CD4-positive, alpha-beta T cell treated with Interleukin-21 for 1 hour (primary cell): ENCODE measurements around the gene ROR2.

Experiments used
- DNase-seq: peaks from one replicate; pipeline ENCODE4 v3.0.0-alpha.2; 2020

ROR2 gene

DNA sequence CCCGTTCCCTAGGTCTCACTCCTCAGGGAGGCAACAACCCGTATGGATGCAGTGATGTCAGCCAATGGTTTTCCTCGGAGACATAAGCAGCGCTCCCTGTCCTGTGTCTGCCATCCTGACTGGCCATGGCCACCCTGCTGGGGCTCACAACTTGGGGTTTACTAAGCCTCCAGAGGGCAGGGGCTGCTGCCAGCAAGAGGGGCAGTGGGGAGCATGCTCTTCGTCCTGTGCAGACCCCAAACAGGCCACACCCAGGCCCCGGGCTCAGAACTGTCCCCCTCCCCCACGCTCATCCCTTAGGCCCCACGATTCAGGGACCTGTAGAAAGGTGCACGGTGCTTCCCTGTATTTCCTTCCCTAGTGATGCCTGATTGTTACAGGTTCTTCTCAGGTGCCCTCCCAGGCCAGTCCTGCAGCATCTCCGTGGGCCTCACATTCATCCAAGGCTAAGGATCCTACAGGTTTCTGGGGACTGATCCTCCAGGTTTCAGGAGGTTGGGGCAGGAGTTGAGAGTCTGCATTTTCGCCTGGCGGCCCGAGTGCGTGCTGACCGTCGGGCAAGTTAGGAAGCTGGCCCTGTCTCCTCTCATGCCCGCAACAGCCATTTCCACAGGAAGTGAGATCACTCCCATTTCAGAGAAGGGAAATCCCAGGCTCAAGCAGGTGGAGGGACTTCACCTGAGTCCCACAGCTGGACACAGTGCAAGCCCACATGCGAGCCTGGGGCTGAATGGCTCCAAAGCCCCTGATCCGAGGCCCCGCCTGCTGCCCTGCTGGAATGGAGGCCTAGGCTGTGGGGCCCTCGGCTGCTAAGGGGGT is 217.6 kb downstream of the ROR2 start:
- DNase-seq: no peak

DNA sequence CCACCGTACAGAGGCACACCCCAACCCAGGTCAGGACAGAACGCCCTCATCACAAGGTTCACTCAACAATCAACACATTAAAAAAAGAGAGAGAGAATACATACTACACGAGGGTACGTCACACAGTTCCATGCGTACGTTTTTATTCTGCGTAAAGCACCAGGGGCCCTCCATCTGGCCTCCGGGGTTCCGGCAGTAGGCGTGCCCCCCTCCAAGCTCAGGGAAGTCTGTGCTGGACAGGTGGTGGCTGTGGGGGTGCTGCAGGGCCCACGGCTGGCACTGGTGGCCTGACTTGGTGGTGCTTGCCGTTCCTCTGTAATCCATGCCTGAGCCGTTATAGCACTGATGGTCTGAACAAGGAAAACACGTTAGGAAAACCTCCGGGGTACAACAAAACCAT is 219.2 kb downstream of the ROR2 start:
- DNase-seq: no peak

DNA sequence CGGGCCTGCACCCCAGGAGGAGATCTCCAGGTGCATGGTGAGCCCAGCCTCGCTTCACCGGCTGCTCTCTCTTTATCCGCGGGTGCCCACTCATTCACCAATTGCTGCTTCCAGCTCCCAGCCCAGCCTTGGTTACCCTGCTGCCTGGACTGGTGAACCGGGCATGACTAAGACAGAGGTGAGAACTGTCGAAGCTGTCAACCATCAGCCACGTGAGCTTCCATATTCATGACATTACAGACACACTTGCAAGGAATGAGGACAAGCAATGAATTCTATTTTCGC is 220.5 kb downstream of the ROR2 start:
- no peak for DNase-seq

DNA sequence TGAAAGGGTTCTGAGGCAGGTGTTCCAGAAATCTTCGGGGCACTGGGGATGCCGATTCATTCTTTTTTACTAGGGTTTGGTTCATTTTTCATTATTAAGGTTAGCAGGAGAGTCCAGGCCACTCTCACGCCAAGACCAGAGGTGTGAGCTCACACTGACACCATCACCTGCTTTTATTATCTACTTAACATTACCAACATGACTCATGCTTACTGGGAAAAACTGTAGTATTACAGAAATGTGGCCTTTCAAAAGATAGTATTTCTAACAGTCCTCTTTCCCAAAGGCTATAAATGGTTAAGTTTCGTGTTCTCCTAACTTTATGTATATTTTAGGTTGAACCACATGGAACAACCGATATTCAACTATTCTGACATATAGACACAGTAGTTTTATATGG is 222.1 kb downstream of the ROR2 start:
- no peak for DNase-seq

DNA sequence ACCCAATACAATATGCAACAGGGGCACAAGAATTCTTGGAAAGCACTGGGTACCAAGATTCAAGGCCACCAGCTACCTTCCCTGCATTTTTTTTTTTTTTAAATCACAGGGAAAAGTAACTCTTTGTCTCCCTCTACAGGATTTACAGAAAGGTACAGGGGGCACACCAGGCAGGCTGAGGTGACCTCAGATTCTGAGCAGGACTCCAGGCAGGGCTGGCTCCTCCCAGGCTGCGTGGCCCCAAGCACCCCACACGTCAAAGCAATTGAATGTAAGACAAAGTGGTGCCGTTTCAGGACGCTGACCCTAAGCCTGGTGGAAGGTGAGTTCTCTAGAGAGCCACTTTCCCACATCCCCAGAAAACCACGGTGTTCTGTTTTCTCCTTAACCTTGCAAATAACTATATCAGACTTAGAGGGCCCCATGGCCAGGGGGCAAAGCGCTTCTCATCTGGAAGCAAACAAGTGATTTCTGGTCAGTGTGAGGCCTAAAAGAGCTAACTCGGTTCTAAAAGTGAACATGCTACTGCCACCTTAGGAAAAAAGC is 222.6 kb downstream of the ROR2 start:
- DNase-seq: peak; percentile 43

DNA sequence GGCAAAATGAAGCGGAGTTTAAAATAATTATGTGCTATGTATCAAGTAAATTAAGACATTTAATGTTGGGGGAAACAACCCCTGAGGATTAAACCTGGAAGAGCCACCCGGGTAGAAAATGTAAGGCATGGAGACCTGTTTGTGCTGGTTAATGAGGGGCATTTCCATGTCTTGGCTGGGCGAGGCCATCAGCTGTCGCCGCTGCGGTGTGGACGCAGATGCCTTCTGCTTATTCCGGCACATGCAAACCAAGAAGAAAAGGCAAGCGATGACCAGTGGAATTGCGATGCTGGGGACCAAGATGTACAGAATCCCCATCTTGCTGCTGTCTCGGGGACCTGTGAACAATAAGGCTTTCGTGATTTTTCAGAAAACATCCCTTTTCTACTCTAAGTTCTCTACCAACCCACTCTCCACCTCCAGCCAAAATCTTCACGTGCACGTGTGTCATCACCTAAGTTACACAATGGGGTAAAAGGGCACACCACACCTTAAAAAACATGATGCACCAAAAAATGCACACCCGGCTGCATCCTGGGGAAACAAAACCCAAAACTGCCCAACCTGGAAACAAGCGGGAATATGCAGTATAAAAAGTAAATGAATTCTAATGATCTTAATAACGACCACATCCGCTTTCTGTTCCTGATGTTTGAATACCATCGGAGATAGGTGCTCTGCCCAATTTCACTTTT is 223.5 kb downstream of the ROR2 start:
- DNase-seq: no peak

DNA sequence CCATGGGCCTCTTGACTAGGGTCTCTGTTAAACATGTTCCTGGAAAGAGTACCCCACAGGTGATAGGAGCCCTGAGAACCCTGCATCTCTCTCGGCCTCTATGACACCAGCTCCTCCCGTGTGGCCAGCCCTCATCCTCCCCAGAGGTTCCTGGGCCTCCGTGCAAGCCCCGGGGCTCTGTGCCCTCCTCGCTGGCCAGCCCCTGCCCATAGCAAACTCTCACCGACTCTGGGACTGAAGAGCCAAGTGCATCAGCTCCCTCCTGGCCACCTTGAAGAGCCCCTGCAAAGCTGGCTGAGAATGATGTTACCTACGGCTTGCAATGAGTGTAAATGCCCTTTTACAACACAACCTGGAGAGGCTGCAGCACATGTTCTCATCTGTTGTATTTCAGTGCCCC is 224.4 kb downstream of the ROR2 start:
- DNase-seq: no peak

DNA sequence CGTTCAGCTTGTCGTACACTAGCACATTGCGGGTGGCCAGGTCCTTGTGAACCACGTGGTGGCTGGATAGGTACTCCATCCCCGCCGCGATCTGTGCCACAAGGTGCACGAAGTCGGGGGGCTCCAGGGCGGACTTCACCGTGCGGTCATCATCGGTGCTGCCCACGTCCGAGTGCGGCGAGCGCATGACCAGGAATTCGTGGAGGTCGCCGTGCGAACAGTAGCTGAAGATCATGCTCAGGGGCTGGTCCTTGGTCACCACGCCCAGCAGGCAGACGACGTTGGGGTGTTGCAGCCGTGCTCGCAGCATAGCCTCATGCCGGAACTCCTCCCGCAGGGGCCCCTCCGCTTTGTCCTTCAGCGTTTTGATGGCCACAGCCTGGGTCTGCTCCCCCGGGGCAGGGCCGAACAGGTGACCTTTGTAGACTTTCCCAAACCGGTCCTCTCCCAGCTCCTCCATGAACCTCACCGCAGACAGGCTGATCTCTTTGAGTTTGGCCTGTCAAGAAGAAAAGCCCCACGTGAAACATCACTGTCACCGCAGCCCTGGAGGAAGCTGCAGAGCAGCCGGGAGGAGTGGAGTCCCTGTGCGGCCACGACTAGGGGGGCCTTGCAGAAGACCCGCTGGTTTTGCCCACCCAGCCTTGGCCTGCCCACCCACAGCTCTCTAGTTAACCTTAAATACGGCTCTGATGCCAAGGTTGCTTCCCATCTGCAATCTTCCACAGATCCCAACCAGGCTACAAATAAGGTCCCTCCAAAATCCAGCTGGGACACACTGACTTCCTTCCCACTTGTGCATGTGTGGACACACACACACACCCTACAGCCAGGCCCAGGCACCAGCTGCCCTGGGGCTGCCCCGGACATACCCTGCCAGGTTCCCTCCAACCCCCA is 225.2 kb downstream of the ROR2 start:
- no peak for DNase-seq

DNA sequence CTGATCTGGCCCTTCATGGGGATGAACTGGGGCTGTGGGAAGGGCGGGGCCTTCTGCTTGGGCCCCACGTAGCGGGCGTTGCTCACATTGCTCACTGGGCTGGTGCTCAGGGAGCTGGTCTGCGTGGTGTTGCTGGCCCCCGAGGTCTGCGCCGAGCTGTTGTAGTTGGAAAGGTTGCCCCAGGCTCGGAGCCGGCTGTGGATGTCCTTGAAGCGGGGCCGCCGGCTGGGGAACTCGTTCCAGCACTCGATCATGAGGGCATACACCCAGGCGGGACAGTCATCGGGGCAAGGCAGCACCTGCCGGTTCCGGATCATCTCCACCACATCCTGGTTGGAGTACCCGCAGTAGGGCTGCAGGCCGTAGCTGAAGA is 226.0 kb downstream of the ROR2 start:
- DNase-seq: no peak

DNA sequence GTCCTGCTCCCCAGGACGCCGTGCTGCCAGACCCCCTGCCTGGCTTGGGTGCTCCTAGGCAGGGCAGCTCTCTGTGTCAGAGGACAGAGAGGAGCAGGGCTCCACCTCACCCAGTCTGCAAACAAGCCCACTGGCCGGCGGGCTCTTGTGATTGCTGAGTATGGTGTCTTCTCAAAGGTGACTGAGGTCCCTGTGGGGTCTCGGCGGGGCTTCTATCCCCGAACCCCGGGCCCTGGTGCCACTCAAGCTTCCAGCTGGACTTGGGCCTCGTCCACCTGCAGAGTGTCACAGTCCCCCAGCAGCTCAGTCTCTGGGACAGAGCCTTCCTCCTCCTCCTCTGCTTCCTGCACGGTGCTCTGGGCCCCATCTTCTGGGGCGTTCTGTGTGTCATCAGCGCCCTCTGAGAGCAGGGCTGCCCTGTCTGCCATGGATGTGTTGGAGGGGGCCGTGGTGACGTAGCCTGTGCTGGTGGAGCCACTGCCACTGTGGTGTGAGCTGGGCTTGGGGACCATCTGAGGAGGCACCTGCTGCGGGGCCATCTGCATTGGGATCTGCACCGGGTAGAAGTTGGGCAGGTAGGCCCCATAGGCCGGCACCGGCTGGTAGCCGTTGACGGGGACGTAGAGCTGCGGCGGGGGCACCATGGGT is 226.5 kb downstream of the ROR2 start:
- no peak for DNase-seq

DNA sequence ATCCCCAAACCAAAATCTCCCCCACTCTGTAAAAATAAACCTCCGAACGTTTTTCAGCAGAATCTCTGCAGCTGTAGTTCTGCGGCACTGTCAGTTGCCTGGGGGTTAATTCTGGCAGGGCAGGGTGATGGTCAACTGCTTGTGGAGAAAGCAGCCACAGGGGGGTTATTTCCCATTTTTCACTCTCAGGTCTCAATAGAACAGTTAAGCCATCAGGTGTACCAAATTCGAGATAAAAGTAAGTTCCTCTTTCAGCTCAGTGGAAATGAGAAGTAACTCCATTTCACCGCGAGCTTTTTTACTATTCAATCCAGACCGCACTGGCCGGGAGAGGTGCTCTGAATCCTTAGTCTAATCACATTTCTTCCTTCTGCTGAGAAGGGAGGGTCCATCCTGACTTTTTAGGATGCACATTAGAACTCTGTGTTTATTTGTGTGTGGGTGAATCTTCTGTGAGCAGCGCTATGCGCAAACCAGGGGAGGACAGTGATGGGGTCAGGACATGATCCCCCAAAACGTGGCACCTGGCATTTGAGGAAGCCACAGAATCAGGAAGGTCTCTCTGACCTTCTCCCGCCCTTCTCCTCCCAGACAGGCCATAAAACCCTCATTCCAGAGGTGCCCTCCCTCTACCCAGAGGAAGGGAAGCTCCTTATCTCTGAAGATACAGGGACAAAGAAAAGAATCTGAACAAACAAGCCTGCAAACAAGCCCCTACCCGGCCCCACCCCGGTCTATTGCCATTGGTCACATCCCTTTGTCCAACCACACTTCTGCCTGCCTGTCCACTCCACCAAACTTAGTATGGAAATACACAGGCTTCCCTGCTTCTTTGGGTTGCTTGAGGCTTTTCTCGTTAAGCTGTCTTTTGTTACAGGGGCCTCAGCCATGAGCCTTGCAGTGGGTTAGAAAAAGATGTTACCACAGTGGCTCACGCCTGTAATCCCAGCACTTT is 229.0 kb downstream of the ROR2 start:
- DNase-seq: no peak

DNA sequence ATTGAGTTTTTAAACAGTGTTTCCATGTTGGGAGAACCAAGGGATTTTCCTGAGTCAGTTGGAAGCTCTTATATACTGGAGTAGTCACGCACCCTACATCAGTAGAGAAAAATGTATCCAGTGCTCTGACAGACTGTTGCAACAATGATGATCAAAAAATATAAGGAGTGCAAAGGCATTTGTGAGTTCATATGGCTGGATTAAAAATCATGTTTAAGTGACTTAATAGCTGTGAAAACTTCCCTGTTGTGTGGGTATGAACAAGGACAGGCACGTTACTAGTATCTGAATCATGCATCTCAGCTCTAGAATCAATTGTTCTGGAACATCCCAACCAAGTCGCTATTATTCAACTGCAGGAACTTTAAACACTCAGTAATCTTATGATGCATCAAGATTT is 229.7 kb downstream of the ROR2 start:
- no peak for DNase-seq

DNA sequence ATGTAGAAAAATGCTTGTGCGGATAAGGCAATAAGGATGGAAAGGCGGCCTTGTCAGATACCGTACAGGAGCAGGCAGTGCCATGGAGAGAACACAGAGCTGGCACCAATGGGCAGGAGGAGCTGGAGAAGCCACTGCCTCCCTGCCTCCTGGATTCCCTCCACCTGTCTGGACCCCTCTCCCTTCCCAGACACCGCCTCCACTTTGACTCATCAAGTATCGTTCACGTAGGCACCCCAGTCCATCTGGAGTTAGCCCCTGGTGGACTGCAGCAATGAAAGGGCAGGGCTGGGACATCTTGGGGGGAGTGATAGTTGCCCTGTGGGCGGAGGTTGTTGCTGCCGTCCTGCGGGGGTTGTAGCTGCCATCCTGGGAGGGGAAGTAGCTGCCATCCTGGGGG is 232.0 kb downstream of the ROR2 start:
- no peak for DNase-seq

DNA sequence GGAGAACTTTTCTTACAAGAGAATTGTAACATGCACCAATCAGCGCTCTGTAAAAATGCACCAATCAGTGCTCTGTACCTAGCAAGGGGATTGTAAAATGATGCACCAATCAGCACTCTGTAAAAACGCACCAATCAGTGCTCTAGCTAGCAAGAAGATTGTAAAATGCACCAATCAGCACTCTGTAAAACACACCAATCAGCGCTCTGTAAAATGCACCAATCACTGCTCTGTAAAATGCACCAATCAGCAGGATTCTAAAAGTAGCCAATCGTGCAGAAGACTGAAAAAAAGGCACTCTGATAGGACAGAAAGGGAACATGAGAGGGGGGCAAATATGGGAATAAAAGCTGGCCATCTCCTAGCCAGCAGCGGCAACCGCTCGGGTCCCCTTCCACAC is 233.2 kb downstream of the ROR2 start:
- DNase-seq: no peak

DNA sequence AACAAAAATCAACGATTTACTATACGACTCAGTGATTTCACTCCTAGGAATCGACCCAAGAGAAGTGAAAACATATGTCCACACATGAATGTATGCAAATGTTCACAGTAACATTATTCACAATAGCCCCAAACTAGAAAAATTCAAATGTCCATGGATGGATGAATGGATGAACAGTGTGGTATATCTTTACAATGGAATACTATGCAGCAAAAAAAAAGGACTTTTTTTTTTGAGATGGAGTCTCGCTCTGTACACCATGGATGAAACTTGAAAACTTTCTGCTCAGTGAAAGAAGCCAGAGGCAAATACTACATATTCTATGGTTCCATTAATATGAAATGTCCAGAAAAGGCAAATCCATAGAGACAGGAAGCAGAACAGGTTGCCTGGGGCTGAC is 233.8 kb downstream of the ROR2 start:
- DNase-seq: no peak

DNA sequence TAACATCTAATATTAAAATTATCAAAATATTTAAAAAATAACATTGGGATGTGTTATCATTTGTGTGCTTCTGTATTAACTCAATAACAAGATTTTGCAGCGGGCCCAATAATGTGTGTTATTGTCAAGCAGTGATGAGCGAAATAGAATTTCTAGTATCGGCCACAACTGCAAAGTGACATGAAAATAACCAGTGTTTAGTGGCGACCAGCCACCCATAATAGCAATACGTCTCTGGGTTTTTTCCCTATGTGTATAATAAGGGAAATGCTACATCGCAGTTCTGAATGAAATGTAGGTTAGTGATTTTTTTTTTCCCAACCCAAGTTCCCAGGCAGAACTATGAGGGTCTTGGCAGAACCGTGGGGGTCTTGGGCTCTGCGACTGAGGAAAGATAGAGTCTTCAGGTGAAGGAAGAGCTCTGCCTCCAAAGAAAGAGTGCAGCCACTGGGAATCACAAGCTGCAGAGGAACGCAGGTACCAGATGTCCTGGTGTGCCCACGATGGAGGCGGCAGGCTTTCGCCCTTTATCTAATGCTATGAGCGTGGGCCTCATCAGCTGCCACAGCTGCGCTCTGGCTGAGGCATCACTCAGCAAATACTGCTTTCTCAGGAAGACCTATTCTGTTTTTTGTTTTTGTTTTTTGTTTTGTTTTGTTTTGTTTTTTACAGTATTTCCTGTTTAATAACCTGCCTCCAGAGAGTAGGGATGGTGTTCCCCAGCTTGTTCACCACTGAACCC is 235.0 kb downstream of the ROR2 start:
- no peak for DNase-seq

DNA sequence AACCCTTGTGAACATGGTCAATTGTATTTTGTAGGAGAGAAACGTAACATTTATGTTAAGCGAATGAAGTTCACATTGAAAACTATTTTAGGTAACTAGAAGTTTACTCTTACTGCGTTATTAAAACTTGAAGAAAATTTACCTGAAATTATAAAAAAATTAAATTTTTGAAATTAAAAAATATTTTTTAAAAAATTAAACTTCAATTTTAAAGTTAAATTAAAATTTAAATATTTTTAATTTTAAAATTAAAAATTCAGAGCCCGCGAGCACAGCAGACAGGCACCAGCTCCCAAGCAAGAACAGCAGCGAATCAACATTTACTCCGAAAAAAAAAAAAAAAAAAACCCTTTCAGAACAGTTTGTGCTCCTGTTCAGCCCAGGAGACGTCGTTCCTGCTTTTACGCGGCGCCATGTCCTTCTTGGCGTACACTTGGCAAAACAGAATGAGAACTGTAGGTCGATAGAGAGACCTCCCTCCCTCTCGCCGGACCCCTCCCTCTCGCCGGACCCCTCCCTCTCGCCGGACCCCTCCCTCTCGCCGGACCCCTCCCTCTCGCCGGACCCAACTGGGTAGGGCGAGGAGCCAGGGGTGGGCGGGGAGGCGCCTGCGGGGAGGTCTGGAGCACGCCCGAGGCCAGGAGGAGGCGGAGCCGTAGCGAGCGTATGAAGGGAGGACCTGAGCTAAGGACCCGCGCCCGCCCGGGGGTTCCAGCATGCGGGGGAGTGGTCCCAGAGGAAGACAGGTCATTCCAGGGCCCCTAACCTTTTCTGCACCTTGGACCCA is 235.8 kb downstream of the ROR2 start:
- DNase-seq: peak; percentile 30

DNA sequence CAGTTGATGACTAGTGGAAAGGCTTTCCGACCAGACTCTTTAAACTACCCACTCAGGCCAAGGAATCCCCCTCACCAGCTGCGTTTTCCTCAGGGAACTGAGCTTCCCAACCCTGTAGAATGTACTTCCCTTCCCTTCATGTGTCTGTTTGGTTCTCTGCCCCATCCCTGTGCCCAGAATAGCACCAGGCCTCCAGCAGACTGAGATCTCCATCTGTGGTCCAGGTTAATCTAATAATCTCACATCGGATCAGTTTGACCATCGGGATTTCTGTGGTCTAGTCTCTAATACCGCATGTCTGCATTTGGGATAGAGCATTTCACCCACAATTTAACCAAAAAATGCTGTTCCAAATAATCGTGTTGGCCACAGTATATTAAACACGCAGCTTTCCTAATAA is 237.2 kb downstream of the ROR2 start:
- no peak for DNase-seq

DNA sequence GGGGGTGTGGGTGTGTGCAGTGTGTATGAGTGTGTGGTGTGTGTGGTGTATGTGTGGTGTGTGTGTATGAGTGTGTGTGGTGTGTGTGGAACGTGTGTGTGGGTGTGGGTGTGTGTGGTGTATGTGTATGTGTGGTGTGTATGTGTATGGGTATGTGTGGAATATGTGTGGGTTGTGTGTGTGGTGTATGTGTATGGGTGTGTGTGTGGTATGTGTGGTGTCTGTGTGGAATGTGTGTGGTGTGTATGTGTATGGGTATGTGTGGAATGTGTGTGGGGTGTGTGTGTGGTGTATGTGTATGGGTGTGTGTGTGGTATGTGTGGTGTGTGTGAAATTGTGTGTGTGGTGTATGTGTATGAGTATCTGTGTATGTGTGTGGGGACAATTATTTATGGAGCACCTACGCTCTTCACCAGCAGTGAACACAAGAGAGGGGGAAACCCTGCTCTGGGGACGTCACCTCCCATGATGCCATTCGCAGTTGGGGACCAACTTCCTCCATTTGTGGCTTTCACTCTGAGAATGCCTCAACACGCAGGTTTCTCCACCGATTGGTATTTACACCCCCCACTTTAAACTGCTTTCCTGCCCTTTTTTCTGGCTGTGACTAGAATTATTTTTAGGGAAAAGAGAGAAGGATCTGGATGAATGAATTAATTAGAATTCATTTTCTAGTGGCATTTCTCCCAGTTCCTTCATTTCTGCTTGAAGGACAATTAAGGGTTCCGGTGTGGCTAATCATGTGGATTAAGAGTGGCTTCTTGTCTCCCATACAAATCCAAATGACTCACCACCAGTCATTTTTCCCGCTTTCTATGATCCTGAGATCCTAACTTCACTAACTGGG is 238.1 kb downstream of the ROR2 start:
- peak; percentile 72 for DNase-seq
